Fibroblast of the aortic adventitia (primary cell): ENCODE results near the gene RTCB. TPM values are rescaled to one million over a fixed set of nuclear protein-coding genes. Genes with fewer than 3 reads are reported as not detected.

Experiments used
- DNase-seq: peaks from one replicate; pipeline ENCODE4 v3.0.0-alpha.2; 2010; ENCODE audit warnings: low read depth
- H3K4me3 ChIP-seq: 2 replicates; pipeline ENCODE4 v1.5.1; 2011; ENCODE audit warnings: low read depth, mild to moderate bottlenecking, control low read depth, low read length, moderate library complexity
- total RNA-seq: library from RNA; depleted of rRNA; stranded (reverse); fragments of >200 nt; gene quantifications from 2 replicates; pipeline ENCODE4 v1.2.3, GENCODE V29; 2012; ENCODE audit warnings: low replicate concordance
- TF ChIP-seq, protein P1 (sequence below): IDR thresholded peaks from 2 replicates; pipeline ENCODE4 v1.5.1; 2011; ENCODE audit warnings: mild to moderate bottlenecking, low read length, control low read depth, inconsistent platforms; ENCODE audit not compliant: insufficient read depth

Gene RTCB
- total RNA-seq, 1 donor = 74.8 TPM

- peak; percentile 46 for DNase-seq
- H3K4me3 ChIP-seq = no peak overlapping the region
Measured at GRCh38 chr22:32413719-32414118, 1.7 kb upstream of the RTCB start.

DNA sequence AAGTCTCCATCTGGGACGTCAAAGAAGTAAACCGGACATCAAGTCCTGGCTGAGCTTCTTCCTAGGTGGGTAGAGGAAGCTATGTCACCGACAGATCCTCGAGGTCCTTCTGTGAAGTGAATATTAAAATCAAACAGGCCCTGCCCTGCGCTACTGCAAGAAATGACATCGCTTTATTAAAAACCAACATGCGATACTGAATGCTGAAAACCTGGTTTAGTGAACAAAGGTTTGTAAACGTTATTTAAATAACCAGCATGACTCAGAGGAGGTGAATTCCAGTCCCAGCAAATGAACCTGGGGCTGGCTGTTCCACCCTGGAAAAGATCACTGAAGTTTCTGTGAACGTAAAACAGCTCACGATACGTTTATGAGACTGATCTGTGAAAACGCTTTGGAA lies 645 bp downstream of the RTCB start:
- peak; percentile 24 for DNase-seq
- TF ChIP-seq, protein P1, sequence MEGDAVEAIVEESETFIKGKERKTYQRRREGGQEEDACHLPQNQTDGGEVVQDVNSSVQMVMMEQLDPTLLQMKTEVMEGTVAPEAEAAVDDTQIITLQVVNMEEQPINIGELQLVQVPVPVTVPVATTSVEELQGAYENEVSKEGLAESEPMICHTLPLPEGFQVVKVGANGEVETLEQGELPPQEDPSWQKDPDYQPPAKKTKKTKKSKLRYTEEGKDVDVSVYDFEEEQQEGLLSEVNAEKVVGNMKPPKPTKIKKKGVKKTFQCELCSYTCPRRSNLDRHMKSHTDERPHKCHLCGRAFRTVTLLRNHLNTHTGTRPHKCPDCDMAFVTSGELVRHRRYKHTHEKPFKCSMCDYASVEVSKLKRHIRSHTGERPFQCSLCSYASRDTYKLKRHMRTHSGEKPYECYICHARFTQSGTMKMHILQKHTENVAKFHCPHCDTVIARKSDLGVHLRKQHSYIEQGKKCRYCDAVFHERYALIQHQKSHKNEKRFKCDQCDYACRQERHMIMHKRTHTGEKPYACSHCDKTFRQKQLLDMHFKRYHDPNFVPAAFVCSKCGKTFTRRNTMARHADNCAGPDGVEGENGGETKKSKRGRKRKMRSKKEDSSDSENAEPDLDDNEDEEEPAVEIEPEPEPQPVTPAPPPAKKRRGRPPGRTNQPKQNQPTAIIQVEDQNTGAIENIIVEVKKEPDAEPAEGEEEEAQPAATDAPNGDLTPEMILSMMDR = no peak
- peak overlapping the region; percentile 96 for H3K4me3 ChIP-seq

More at GRCh38 chr22:32413719-32414118, 1.7 kb upstream of the RTCB start:
- TF ChIP-seq, protein P1 = peak; percentile 51

GRCh38 chr22:32410459-32410858 lies 1.6 kb downstream of the RTCB start:
- peak overlapping the region; percentile 96 for H3K4me3 ChIP-seq
- no peak for DNase-seq
- TF ChIP-seq, protein P1 = no peak

DNA sequence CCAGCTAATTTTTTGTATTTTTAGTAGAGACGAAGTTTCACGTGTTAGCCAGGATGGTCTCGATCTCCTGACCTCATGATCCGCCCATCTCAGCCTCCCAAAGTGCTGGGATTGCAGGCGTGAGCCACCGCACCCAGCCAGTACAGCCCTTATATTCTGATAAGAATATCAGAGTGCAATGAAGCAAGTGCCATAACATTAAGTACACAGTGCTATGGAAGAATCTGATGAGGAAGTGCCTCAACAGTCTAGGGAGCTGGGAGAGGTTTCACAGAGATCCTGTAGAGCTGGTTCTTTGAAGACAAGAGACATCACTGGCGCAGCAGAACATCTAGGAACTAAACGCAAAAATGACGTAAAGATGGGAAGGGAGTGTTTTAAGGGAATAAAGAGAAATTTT lies 2.1 kb downstream of the RTCB start:
- no peak overlapping the region for H3K4me3 ChIP-seq
- TF ChIP-seq, protein P1 = no peak
- no peak for DNase-seq

DNA sequence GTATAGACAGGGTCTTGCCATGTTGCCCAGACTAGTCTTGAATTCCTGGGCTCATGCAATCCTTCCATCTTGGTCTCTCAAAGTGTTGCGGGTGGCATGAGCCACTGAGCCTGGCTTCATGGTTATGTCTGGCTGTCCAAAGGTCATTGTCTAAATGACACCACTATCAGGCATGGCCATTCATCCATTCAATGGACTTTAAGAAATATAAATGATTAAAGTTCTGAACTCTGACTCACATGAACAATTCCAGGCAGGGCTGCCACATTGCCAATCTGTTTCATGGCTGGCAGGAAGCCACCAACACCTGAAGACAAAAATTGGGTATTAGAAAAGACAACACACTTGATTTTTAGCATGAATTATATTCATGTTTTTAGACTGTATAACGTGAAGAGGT lies 4.1 kb downstream of the RTCB start:
- no peak overlapping the region for H3K4me3 ChIP-seq
- DNase-seq = no peak
- TF ChIP-seq, protein P1 = no peak

DNA sequence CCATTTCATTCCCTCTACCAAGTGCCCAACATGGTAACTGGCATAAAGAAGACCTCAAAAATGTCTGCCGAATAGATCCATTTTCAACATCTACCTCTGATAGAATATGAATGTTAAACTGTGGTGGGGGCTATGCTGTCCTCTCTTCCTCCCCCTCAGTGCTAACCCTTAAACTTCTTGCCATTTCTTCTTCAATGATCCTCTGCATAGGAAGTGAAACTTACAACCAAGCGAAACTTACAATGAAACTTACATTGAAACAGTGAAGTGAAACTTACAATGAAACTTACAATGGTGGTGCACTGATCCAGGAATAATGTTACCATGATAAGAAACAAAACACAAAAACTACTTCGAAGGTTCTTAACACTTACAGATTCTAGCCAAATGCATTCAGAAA lies 4.7 kb downstream of the RTCB start:
- TF ChIP-seq, protein P1 = no peak
- H3K4me3 ChIP-seq = no peak overlapping the region
- no peak for DNase-seq

DNA sequence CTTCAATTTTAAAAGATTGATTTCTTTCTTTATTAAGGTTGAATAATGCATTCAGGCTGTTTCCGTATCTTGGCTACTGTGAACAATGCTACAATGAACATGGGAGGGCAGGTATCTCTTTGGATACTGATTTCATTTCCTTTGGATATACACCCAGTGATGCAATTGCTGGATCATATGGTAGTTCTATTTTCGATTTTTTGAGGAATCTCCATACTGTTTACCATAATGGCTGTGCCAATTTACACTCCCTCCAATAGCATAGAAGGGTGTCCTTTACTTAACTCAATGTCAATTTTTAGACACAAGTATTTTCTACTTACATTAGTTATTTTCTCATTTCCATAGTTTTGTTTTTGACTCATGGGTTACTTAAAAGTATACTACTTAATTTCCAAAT lies 8.0 kb downstream of the RTCB start:
- no peak for DNase-seq
- TF ChIP-seq, protein P1 = no peak
- no peak overlapping the region for H3K4me3 ChIP-seq
